OCI-M2 (cell line): ENCODE measurements around the gene SLIT1.

Experiments
- DNase-seq: peaks from one replicate; lab custom pipeline; 2025; ENCODE audit not compliant: unreplicated experiment; lab: John Stamatoyannopoulos, UW

The SLIT1 gene

DNA sequence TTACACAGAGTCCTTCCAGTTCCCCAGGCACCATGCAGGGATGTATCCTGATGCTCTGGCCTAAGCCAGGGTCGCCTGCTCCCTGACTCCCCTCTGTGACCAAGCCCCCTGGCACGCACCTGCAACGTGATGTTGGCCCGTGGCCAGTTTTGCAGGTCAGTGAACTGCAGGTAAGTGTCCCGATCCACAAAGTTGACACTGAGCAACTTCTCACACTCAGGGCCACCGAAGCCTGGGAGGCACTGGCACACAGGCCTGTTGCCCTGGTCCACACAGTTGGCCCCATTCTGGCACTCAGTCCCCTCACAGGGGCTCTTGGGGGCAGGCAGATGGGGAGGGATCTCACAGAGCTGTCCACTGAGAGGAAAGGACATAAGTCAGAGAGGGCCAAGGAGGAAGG is 179.4 kb downstream of the SLIT1 start:
- DNase-seq: no peak

DNA sequence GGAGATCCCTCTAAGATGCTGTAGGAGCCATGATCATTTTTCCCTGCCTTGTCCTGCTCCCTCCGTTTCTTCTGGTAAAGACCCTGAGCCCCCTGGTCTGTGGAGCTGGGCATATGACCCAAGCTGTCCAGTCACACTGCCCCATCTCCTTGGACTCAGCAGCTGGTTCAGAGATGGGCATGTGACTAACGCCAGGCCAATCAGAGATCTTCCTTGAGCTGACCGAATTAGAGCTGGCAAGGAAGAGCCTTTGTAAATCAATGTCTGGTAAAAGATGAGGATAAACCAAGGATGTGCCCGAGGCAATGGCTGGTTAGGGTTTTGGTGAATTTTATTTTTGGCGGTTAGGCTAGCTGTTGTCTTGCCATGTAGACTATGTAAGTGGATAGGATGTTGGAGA is 180.4 kb downstream of the SLIT1 start:
- DNase-seq: no peak

DNA sequence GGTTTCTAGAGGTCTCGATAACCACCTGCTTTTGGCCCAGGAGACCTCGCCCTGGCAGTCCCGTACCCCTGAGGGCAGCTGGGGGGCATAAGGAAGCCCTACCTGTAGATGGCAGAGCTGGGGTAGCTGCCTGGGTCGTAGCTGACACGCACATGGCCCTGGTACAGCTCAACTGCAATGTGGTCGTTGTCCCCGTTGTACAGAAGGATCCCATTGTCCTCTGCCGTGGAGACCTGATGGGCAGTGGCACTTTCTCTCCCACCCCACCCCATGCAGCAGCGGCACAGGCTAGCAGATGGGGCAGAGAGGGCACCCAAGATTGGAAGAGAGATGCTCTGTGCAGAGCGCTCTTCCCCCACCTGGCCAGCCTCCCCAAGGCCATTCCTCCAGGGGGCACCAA is 181.2 kb downstream of the SLIT1 start:
- DNase-seq: no peak

DNA sequence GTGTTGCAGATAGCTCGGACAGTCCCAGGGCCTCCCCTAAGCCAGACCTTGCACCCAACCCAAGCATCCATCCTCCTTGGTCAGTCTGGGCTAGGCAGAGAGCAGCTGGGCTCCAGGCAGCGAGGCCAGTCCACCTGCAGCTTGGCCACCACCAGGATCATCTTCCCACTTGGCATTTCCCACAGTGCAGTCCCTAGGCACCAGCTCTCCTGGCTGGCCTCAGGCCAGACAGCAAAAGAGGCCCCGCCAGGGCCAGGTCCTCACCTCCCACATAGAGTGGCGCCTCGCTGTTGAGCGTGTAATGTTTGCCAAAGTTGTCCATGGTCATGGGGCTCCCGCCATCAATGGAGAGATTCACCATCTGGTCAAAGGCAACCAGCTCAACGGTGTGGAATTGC is 182.0 kb downstream of the SLIT1 start:
- DNase-seq: no peak

DNA sequence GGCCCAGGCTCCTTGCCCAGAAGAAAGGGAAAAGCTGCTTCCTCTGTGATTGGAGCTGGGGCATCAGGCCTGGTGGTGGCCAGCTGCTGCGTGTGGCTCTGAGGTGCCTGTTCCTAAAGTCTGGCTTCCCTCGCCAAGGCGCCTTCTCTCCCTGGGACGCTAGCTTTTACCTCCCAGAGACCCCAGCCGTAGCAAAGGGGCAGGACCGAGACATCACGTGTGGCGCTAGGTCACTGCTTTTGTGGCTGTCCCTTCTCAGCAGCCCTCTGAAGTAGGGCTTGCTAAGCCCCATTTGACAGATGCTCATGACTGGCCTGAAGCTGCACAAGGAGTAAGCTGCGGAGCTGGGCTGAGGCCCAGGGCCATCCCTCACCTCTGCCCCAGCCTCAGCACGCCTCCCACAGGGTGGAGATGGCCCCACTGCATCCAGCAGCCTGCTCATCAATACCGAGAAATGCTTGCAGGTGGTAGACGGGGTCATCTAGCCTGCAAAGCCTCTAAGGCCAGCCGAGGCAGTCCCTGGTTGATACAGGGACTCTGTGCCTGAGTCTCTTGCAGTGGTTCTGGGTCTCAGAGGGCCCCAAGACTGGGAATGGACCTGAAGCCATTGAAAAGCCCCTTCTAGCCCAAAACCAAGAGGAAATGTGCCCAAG is 182.5 kb downstream of the SLIT1 start:
- no peak for DNase-seq

DNA sequence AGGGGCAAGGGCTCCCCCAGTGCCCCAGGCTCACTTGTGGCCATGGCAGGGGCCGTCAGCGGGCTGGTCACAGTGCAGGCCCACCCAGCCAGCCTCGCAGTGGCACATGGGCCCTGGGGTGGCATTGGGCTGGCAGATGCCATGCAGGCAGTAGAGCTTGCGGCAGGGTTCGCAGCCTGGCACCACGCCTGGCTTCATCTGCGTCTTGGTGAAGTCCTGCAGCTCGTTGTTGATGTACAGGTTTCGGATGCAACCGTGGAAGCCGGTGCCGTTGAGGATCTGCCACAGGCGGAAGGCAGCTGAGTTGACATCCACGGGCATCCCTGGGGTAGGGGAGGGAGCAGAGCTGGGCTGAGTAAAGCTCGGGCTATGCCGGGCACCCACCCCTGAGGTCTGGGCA is 183.1 kb downstream of the SLIT1 start:
- DNase-seq: no peak

DNA sequence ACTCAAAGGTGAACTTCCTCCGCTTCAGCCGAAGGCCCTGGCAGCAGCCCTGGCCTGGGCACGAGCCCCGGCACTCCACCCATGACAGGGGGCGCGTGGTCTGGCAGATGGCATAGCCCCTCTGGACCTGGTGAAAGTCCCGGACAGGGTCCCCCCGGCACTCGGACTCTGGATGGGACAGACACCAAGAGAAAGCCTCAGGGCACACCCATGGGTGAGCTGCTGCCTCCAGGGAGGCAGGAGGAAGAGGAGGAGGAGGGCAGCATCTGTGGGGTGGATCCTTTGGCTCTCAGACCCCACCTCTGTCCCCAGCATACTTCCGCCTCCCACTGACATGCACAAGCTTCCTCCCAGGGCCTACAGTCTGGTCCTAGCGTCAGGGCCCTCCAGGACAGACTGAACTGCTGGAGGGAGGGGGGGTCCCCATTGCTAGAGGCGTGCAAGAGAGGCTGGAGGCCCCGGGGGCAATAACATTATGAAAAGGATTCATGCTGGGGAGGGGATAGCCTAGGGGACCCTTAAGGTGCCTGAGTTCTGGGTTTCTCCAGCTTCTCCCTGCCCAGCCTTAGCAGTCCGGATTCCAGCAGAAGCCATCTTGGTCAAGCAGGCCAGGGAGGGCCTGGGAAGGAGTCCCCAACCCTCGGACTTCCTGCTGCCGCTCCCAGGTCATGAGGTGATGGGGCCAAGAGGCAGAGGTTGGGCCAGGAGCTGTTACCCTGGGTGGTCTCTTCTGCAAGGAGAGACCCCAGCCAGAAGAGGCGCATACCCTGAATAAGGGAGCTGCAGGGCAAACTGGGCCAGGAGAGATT is 184.4 kb downstream of the SLIT1 start:
- no peak for DNase-seq

DNA sequence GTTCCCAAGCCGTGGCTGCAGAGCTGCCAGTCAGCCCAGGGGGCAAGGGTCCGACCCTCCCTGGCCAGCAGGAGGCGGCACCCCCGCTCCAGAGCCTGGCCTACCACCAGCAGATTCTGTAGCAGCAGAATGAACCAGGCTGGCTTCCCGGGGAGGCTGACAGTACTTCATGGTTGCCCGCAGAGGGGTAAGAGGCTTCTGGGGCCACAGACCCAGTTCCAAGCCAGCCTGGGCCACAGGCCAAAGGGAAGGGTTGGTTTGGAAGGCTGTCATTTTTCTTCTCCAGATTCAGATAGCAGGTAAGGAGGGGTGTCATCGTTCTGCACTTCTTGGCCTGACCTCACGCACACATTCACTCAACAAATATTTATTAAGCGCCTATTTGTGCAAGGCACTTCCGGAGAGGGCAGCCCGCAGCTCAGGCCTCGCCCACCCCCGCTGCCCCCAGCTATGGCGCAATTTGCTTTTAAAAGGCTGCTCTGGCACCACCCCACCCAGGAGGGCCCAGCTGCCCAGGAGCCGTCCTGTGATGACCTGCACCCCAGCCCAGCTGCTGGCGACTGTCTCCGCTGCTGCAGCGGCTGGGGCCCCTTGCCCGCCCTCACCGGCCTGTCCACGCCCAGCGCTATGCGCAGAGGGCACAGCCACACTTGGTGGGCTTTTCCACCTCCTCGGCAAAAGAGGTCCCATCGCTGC is 185.1 kb downstream of the SLIT1 start:
- DNase-seq: no peak

DNA sequence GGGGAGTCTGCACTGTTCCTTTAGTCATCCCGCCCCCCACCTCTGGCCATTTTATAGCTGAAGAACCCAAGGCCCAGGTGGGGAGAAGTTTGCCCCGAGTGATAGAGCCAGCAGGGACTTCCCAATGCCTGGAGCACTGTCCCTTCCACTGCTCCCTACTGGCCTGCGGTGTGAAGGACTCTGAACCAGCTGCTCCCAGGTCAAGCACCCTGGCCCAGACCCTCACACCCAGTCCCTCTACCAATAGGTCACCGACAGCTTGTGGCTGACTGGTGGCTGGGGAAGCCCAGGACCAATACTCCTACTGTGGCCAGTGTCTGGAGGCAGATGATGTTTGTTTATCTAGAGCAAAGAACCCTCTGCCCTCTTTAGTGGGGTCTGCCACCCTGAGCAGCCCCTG is 185.8 kb downstream of the SLIT1 start:
- DNase-seq: no peak

DNA sequence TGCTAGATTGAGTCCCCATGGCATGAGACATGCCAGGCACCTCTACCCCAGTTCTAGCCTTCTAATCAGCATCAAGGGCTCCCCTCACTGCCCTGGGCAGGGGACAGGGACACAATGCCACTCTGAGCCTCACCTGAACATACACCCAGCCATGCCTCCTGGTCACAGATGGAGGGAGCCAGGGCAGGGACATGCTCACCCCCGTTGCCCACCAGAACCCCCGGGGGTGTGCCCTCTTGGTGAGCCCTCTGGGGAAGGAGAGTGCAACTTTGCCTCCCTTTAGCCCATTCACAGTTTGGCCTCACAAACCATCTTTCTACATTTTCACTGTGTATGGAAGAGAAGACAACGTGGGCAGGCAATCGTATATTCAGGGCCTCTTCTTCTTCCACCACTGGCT is 186.4 kb downstream of the SLIT1 start:
- no peak for DNase-seq

DNA sequence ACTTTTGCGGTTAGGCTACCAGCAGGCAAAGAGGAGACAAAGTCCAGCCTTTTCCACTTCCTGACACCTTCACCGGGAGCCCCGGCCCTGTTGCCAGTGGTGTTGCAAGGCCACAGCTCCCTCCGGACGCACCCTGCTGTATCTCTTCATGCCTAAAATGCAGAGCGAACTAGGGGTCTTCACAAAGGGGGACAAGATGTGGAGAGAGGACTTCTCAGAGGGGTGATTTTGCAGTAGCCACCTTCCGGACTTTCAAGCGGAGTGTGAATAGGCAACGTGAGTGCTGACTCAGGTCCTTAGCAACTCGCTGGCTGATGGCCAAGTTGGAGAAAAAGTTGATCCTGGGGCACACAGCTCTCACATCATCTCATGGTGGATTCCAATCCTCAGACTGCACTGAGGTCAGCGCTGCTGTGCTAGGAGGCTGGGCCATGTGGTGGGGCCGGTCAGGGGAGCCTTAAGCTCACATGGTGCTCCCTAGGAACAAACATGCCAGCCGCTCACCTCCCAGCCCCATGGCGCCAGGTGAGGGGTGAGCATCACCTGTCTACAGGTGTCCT is 187.3 kb downstream of the SLIT1 start:
- no peak for DNase-seq

DNA sequence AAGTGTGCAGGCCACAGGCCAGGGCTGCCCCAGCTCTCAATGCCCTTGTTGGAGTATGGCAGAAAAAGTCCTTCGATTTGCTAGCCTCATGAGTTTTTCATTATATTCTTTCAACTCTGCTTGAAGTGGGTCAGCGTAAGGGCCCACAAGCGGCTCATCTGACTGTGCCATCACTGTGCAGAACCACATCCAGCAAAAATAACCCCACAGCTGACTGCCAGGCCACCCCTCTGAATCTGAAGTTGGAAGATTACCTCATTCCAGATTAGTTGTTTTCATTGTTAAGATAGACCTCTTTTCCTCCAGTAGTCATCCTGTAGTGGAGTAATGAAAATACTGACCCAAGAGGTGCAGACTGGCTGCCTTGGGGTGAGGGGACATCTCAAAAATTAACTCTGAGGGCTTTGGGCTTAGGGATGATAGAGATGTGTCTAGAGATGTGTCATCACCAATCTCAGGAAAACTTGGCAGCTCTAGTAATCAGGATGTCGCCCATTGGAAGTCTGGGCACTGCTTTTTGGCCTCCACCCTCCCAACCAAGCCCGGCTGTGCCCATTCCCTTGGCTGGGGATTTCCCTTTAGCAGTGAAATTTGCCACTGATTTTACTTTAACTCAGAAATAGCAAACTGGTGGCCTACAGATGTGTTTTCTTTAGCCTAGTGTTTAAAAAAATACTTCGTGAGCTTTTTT is 189.3 kb downstream of the SLIT1 start:
- no peak for DNase-seq

DNA sequence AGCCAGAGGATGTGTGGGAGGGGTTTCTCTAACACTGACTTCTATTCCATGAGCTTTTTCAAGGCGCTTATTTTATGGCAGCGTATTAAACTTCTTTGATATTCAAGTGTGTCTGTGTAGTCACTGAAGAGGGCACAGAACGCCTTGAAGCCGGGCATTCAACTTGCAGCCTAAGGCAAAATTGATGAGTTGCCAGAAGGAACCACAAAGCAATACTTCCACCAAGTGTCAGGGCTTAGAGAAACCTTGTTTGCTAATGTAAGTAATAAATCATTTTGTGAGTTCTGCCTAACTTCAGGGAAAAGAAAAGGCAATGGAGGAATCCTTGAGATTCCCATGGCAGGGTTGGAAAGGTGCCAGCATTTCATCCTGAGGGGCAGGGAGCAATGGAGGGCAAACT is 189.9 kb downstream of the SLIT1 start:
- no peak for DNase-seq

DNA sequence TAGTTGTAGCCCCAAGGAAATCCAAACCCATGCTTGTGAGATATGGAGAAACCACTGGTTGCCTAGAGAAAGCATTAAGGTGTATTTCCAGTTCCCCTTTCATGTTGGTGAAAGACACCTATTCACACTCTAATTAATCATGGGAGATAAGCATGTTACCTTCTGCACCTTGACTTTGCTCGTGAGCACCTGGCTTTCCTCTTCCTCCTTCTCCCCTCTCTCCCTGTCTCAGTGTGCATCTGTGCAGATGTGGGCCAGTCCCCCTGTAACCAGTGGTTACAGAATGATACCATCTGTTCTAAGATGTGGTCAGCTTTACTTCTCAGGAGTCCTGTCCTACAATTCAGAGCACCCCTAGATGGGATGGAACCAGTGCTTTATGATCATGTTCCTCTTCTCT is 193.0 kb downstream of the SLIT1 start:
- DNase-seq: no peak

DNA sequence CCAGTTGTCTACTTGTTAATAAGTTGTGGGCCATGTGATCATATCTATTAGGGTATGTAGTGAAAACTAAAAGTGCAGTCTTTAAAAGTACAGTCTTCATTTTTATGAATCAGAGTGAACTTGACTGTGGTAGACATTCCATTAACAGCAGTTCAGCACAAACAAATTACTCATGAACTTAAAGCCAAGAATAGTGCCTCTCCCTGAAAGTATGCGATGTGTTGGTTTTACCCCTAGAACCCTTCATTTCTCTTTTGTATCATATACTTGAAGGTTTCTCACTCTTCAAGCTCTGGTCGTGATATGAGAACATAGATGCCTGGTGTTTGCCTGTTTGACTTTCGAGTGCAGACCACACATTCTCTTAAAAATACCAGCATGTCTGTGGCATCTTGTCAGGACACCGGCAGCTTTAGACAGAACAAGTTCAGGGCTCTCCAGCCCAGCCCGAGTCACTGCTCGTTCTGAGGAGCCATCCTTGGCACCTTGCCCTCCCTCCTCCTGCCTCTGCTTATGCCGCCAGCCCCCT is 194.4 kb downstream of the SLIT1 start:
- DNase-seq: no peak

DNA sequence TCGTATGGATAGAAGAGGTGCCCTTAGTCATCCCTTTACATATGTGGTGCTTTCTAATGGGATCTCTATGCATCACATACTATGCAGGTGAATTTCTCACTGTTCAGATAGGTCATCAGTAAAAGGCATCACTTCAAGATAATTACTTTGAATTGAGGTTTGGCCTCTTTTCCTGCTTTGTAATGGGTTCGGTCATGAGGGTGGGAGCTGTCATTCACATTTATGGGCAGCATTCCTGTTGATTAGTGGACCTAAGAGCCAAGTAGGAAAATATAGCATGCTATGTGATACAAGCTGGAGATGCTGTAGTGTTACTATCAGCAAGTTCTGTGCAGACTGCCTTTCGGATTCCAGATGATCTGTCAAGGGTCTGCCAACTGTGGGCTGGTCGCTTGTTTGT is 197.3 kb downstream of the SLIT1 start:
- DNase-seq: no peak

DNA sequence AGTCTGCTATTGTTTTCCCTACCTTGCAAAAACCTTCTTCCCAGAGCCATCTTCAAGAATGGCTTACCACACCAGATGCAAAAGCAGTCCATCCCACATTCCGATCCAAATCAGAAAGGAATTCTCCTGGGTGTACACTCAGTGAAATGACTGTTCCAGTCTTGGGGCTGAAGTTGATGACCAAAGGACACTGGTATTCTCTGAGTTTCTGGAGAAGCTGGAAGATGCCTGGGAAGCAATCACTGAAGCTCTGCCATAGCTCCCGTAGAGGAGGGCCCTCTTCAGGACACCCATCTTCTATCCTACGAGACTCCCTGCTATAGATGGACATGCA is 197.9 kb downstream of the SLIT1 start:
- no peak for DNase-seq

DNA sequence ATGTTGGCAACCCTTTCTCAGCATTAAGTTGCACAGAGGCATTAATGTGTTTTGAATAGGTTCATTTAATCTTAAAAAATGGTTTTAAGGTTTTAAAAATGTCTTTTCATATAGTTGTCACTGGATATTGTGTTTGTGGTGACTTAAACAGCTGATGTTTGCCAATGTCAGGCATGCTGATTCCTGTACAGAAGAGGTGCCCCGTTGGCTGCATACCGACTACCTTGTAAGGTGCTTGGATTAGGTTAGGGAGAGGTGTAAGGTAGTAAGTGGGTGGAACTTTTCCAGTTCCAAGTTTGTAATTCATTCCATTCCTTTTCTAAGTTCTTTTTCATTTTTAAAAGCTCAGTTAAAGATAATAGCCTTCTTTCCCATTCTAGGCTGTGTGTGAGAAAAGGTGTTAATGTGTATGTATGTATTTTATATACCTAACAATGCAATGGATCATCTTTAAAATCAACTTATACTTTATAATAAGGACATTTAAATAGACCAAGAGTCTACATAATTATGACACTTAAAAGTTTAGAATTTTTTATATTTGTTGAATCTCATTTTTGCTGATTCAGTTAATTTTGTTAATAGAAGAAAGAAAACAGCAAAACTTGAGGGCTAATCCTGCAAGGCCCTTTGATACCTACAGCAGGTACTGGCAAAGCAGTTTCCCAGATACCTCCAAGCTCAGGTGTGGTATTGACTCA is 198.5 kb downstream of the SLIT1 start:
- DNase-seq: no peak

DNA sequence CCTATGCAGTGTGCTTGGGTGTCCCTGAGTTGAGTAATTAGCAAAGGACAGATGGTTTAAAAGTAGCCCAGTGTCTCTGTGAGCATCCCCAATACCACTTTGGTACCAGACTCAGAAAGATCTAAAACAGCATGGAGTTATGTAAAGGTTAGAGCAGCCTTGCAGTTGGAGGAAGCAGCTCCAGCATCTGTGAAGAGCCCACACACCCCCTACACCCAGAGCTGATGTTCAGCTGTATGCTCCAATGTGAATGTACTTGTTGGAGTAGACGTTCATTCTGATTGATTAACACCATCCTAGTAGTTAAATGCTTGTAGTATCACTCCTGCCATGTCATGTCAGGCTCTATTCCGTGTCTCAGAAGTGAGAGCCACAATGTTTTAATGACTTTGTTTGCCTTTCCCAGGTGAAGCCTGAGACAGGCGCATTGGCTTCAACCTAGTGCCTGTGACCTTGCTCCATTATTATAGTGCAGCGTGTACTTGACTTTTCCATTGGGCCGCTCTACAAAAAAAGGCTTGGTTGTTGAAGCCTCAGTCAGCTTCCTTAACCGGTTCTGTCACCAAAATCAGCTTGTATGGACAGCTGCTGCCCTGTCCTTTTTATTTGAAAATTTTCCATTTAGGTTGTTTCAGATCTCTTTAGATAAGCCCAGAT is 199.4 kb downstream of the SLIT1 start:
- DNase-seq: no peak

DNA sequence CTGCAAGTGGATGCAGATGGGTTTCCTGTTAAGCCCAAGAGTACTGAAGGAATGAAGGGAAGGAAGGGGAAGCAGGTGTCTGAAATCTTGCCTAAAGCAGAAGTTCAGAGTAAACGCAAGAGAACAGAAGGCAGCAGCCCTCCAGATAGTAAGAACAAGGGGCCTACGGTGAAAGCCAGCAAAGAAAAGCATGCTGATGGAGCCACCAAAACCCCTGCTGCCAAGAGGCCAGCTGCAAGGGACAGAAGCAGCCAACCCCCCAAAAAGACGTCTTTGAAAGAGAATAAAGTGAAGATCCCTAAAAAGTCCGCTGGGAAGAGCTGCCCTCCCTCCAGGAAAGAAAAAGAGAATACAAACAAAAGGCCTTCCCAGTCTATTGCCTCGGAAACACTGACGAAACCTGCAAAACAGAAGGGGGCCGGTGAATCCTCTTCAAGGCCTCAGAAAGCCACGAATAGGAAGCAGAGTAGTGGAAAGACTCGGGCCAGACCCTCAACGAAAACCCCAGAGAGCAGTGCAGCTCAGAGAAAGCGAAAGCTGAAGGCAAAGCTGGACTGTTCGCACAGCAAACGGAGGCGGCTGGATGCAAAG is 201.1 kb downstream of the SLIT1 start:
- no peak for DNase-seq
